ENCODE data around the gene TMEM74B.

- no peak for TF ChIP-seq CTCF (IDR thresholded peaks at IDR 0.05)
- TF ChIP-seq EZH2 (IDR thresholded peaks at IDR 0.05; ENCODE audit: borderline replicate concordance, insufficient read depth, low read depth, low read length, poor library complexity, severe bottlenecking), result no peak
Observed at GRCh38 chr20:1197801-1198200, 13.0 kb upstream of the TMEM74B start.
